SK-N-SH (cell line): ENCODE data around the gene GSE1.

Source experiments
- TEAD4 ChIP-seq: IDR thresholded peaks from 2 replicates; pipeline ENCODE4 v1.4.0; 2012; ENCODE audit warnings: mild to moderate bottlenecking, borderline replicate concordance; ENCODE audit not compliant: insufficient read depth
- TF ChIP-seq, protein P1 (sequence below): fragments of 200-600 bp; sonication (generic); IDR thresholded peaks from 2 replicates; pipeline ENCODE4 v1.6.1; 2017; ENCODE audit warnings: antibody characterized with exemption, mild to moderate bottlenecking, moderate library complexity
- TF ChIP-seq, protein P2 (sequence below): IDR thresholded peaks from 2 replicates; pipeline ENCODE4 v1.4.0; 2012; ENCODE audit warnings: low read depth

DNA sequence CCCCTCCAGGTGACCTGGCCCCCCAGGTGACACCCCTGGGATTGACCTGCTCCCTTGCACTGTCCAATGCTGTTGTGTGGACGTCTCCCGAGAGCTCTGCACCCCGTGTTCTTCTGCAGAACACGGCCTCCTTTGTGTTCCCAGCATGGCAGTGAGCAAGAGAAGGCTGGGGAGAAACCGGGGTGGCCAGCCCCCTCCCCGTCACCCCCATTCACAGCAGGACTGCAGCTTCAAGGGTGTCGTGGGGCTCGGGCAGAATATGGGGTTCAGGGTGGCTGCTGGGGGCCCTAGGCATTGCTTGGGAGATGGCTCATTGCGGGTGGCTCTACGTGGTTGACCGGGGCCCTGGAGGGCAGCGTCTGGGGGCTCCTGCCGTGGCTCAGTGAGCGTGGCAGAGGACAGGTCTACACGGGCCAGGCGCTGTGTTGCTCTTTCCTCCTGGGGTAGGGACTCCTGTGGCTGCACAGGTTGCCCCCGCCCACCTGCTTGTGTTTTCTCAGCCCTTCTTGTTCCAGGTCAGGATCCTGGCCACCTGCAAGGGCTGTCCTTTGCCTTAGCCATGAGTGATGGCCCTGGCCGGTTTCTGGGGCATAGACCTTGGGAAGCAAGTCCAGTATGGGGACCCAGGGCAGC, 12.5 kb downstream of the GSE1 start:
- TF ChIP-seq, protein P1, sequence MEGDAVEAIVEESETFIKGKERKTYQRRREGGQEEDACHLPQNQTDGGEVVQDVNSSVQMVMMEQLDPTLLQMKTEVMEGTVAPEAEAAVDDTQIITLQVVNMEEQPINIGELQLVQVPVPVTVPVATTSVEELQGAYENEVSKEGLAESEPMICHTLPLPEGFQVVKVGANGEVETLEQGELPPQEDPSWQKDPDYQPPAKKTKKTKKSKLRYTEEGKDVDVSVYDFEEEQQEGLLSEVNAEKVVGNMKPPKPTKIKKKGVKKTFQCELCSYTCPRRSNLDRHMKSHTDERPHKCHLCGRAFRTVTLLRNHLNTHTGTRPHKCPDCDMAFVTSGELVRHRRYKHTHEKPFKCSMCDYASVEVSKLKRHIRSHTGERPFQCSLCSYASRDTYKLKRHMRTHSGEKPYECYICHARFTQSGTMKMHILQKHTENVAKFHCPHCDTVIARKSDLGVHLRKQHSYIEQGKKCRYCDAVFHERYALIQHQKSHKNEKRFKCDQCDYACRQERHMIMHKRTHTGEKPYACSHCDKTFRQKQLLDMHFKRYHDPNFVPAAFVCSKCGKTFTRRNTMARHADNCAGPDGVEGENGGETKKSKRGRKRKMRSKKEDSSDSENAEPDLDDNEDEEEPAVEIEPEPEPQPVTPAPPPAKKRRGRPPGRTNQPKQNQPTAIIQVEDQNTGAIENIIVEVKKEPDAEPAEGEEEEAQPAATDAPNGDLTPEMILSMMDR = no peak
- no peak for TF ChIP-seq TEAD4
- TF ChIP-seq, protein P2, sequence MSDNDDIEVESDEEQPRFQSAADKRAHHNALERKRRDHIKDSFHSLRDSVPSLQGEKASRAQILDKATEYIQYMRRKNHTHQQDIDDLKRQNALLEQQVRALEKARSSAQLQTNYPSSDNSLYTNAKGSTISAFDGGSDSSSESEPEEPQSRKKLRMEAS = no peak
